Smooth muscle cell (in vitro differentiated cells): Measurements from ENCODE around the gene MMP15. TPM values are rescaled to one million over a fixed set of nuclear protein-coding genes. Genes with fewer than 3 reads are reported as not detected.

Experiments
- DNase-seq: peaks from one replicate; lab custom pipeline; 2025; ENCODE audit not compliant: unreplicated experiment; lab: John Stamatoyannopoulos, UW
- H2AFZ ChIP-seq: fragments of 200-600 bp; sonication (generic); 2 replicates; pipeline ENCODE4 v1.6.0; 2016; ENCODE audit warnings: antibody characterized with exemption, low read depth, mild to moderate bottlenecking
- H3F3A ChIP-seq: fragments of 200-600 bp; sonication (generic); 2 replicates; pipeline ENCODE4 v1.6.0; 2017; ENCODE audit warnings: antibody characterized with exemption, low read depth
- H3K27ac ChIP-seq: fragments of 200-600 bp; sonication (generic); 2 replicates; pipeline ENCODE4 v1.5.1; 2016; ENCODE audit warnings: low read depth, mild to moderate bottlenecking
- H3K27me3 ChIP-seq: fragments of 200-600 bp; sonication (generic); 2 replicates; pipeline ENCODE4 v1.6.1; 2016; ENCODE audit warnings: low read depth, mild to moderate bottlenecking
- H3K36me3 ChIP-seq: fragments of 200-600 bp; sonication (generic); 2 replicates; pipeline ENCODE4 v1.5.1; 2016; ENCODE audit warnings: low read depth
- H3K4me1 ChIP-seq: fragments of 200-600 bp; sonication (generic); 2 replicates; pipeline ENCODE4 v1.5.1; 2016; ENCODE audit warnings: low read depth
- H3K4me2 ChIP-seq: fragments of 200-600 bp; sonication (generic); 2 replicates; pipeline ENCODE4 v1.6.0; 2016; ENCODE audit warnings: mild to moderate bottlenecking
- H3K4me3 ChIP-seq: fragments of 200-600 bp; sonication (generic); 2 replicates; pipeline ENCODE4 v1.5.1; 2016; ENCODE audit warnings: mild to moderate bottlenecking
- H3K79me2 ChIP-seq: fragments of 200-600 bp; sonication (generic); 2 replicates; pipeline ENCODE4 v1.6.0; 2016; ENCODE audit warnings: low read depth, mild to moderate bottlenecking
- H3K9ac ChIP-seq: fragments of 200-600 bp; sonication (generic); 2 replicates; pipeline ENCODE4 v1.6.0; 2016; ENCODE audit warnings: low read depth
- H3K9me3 ChIP-seq: fragments of 200-600 bp; sonication (generic); replicated peaks from 2 replicates; pipeline ENCODE4 v1.5.1; 2016; ENCODE audit warnings: low read depth
- H4K20me1 ChIP-seq: fragments of 200-600 bp; sonication (generic); 2 replicates; pipeline ENCODE4 v1.6.0; 2016; ENCODE audit warnings: low read depth
- WGBS: methylation state at CpG from one replicate; pipeline ENCODE4 v1.1.7; 2016; ENCODE audit warnings: low lambda C conversion rate; 5-methylcytosine and 5-hydroxymethylcytosine counted together
- polyA plus RNA-seq: library from polyadenylated mRNA; unstranded; fragments of >200 nt; fragmentation: Nextera tagmentation; extraction: Ambion mirVana; gene quantifications from 2 replicates; pipeline ENCODE4 v1.2.1, GENCODE V29; 2016
- total RNA-seq: library from RNA; depleted of rRNA; stranded (reverse); fragments of >200 nt; gene quantifications from 2 replicates; pipeline ENCODE4 v1.2.3, GENCODE V29; 2014
- TF ChIP-seq, protein P1 (sequence below): fragments of 200-600 bp; sonication (generic); IDR thresholded peaks from 2 replicates; pipeline ENCODE4 v1.5.1; 2017; ENCODE audit warnings: borderline replicate concordance, mild to moderate bottlenecking, antibody characterized with exemption; ENCODE audit not compliant: insufficient read depth, poor library complexity, severe bottlenecking

MMP15 gene
- total and polyA plus RNA-seq, 2 experiments from 2014 or later: 2.3 to 5.2 TPM

GRCh38 chr16:57987441-57988177 is 37.9 kb upstream of the MMP15 start:
- TF ChIP-seq, protein P1, sequence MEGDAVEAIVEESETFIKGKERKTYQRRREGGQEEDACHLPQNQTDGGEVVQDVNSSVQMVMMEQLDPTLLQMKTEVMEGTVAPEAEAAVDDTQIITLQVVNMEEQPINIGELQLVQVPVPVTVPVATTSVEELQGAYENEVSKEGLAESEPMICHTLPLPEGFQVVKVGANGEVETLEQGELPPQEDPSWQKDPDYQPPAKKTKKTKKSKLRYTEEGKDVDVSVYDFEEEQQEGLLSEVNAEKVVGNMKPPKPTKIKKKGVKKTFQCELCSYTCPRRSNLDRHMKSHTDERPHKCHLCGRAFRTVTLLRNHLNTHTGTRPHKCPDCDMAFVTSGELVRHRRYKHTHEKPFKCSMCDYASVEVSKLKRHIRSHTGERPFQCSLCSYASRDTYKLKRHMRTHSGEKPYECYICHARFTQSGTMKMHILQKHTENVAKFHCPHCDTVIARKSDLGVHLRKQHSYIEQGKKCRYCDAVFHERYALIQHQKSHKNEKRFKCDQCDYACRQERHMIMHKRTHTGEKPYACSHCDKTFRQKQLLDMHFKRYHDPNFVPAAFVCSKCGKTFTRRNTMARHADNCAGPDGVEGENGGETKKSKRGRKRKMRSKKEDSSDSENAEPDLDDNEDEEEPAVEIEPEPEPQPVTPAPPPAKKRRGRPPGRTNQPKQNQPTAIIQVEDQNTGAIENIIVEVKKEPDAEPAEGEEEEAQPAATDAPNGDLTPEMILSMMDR: no peak
- Histone ChIP-seq H3K4me1 (peaks cover 6% of the 10 kb centered on the region), H3K4me2 (no peak overlapping the region), H3K27ac (no peak overlapping the region), H3K27me3 (peaks cover 11% of the 10 kb centered on the region), H3F3A (no peaks in the 10 kb centered on the region), H4K20me1 (no peaks in the 10 kb centered on the region), H3K4me3 (no peak overlapping the region), H3K79me2 (no peaks in the 10 kb centered on the region), H2AFZ (no peak overlapping the region), H3K9me3 (no peaks in the 10 kb centered on the region), H3K9ac (no peak overlapping the region), H3K36me3 (no peaks in the 10 kb centered on the region)
- DNase-seq: no peak
- WGBS: 95% methylated on average over 8 of the region's 8 CpGs

GRCh38 chr16:57988929-57989328 is 36.6 kb upstream of the MMP15 start:
- Histone ChIP-seq H3K27ac (no peak overlapping the region), H3F3A (no peaks in the 10 kb centered on the region), H3K4me2 (no peak overlapping the region), H3K27me3 (peaks cover 11% of the 10 kb centered on the region), H3K9me3 (no peaks in the 10 kb centered on the region), H3K36me3 (no peaks in the 10 kb centered on the region), H2AFZ (no peak overlapping the region), H3K9ac (no peak overlapping the region), H3K79me2 (no peaks in the 10 kb centered on the region), H3K4me3 (no peak overlapping the region), H4K20me1 (no peaks in the 10 kb centered on the region), H3K4me1 (peaks cover 6% of the 10 kb centered on the region)
- TF ChIP-seq, protein P1: no peak
- WGBS: 83% methylated on average over 1 of the region's 1 CpG
- DNase-seq: no peak

GRCh38 chr16:57991551-57992059 is 33.9 kb upstream of the MMP15 start:
- H4K20me1 ChIP-seq: peaks cover 7% of the 10 kb centered on the region
- H2AFZ ChIP-seq: no peak overlapping the region
- no peaks in the 10 kb centered on the region for H3K27me3 ChIP-seq
- DNase-seq: no peak
- H3K36me3 ChIP-seq: no peaks in the 10 kb centered on the region
- H3K27ac ChIP-seq: no peak overlapping the region
- no peaks in the 10 kb centered on the region for H3F3A ChIP-seq
- TF ChIP-seq, protein P1: no peak
- peaks cover 5% of the 10 kb centered on the region for H3K4me1 ChIP-seq
- 94% methylated on average over 11 of the region's 11 CpGs for WGBS
- H3K4me2 ChIP-seq: no peak overlapping the region
- no peak overlapping the region for H3K9ac ChIP-seq
- H3K9me3 ChIP-seq: no peaks in the 10 kb centered on the region
- no peak overlapping the region for H3K4me3 ChIP-seq
- no peaks in the 10 kb centered on the region for H3K79me2 ChIP-seq

DNA sequence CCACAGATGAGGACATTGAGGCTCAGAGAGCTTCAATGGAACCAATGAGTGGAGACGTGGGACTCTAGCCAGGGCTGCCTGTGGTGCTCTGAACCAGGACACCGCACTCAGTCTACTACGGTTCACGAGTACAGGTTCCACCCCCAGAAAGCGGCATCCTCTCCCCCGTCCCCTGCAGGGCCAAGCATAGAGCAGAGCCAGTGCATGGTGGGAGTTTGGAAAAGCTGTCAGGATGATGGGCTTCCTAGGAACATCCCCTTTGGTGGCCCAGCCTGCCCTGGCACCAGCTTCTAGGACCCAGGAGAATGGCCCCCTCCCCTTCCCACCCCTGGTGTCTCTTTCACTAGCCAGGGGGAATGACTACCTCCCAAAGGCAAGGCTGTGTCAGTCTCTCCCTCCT is 33.5 kb upstream of the MMP15 start:
- Histone ChIP-seq H3F3A (no peaks in the 10 kb centered on the region), H2AFZ (no peak overlapping the region), H3K79me2 (no peaks in the 10 kb centered on the region), H4K20me1 (peaks cover 7% of the 10 kb centered on the region), H3K4me3 (no peak overlapping the region), H3K27me3 (no peaks in the 10 kb centered on the region), H3K4me2 (no peak overlapping the region), H3K9me3 (no peaks in the 10 kb centered on the region), H3K4me1 (peaks cover 5% of the 10 kb centered on the region), H3K27ac (no peak overlapping the region), H3K9ac (no peak overlapping the region), H3K36me3 (no peaks in the 10 kb centered on the region)
- TF ChIP-seq, protein P1: no peak
- DNase-seq: no peak
- 94% methylated on average over 6 of the region's 6 CpGs for WGBS
